ENCODE measurements around the gene PSMD14. TPM values are rescaled to one million over a fixed set of nuclear protein-coding genes. Genes with fewer than 3 reads are reported as not detected.

The PSMD14 gene
- total RNA-seq, 1 donor from 2014 or later, result 33.5 TPM

- Histone ChIP-seq H3K9me3 (no peaks in the 10 kb centered on the region), H3K27me3 (ENCODE audit: low read depth) (no peaks in the 10 kb centered on the region), H3K27ac (no peak overlapping the region), H3K36me3 (no peaks in the 10 kb centered on the region), H3K4me3 (no peak overlapping the region), H3K4me1 (no peaks in the 10 kb centered on the region)
- no peak for DNase-seq
- TF ChIP-seq CTCF (IDR thresholded peaks at IDR 0.05), result no peak
- intact Hi-C loops (cut with DNase I), result no loop called here
- no peak for ATAC-seq
These were observed 36.5 kb downstream of the PSMD14 start for GRCh38 chr2:161344692-161345091.

GRCh38 chr2:161351678-161352077 is 43.5 kb downstream of the PSMD14 start:
- H3K27me3 ChIP-seq (ENCODE audit: low read depth), result no peaks in the 10 kb centered on the region
- no peaks in the 10 kb centered on the region for H3K4me1 ChIP-seq
- no peaks in the 10 kb centered on the region for H3K36me3 ChIP-seq
- intact Hi-C loops (cut with DNase I), result no loop called here
- no peak for TF ChIP-seq CTCF (IDR thresholded peaks at IDR 0.05)
- DNase-seq (no peak), ATAC-seq (no peak)
- no peak overlapping the region for H3K4me3 ChIP-seq
- no peak overlapping the region for H3K27ac ChIP-seq
- H3K9me3 ChIP-seq, result no peaks in the 10 kb centered on the region

GRCh38 chr2:161352719-161353118 is 44.5 kb downstream of the PSMD14 start:
- Histone ChIP-seq H3K9me3 (no peaks in the 10 kb centered on the region), H3K27me3 (ENCODE audit: low read depth) (no peaks in the 10 kb centered on the region), H3K4me3 (no peak overlapping the region), H3K27ac (no peak overlapping the region), H3K36me3 (no peaks in the 10 kb centered on the region), H3K4me1 (no peaks in the 10 kb centered on the region)
- TF ChIP-seq CTCF (IDR thresholded peaks at IDR 0.05), result no peak
- intact Hi-C loops (cut with DNase I), result no loop called here
- ATAC-seq (no peak), DNase-seq (no peak)

GRCh38 chr2:161353543-161353942 is 45.3 kb downstream of the PSMD14 start:
- intact Hi-C loops (cut with DNase I), result no loop called here
- DNase-seq (no peak), ATAC-seq (no peak)
- Histone ChIP-seq H3K36me3 (no peaks in the 10 kb centered on the region), H3K4me3 (no peak overlapping the region), H3K4me1 (no peaks in the 10 kb centered on the region), H3K27me3 (ENCODE audit: low read depth) (no peaks in the 10 kb centered on the region), H3K27ac (no peak overlapping the region), H3K9me3 (no peaks in the 10 kb centered on the region)
- TF ChIP-seq CTCF (IDR thresholded peaks at IDR 0.05), result no peak

- no peaks in the 10 kb centered on the region for H3K4me1 ChIP-seq
- TF ChIP-seq CTCF (IDR thresholded peaks at IDR 0.05), result no peak
These were observed 45.9 kb downstream of the PSMD14 start for GRCh38 chr2:161354106-161354505.

GRCh38 chr2:161355106-161355505 is 46.9 kb downstream of the PSMD14 start:
- intact Hi-C loops (cut with DNase I), result no loop called here
- H3K27me3 ChIP-seq (ENCODE audit: low read depth), result no peaks in the 10 kb centered on the region
- TF ChIP-seq CTCF (IDR thresholded peaks at IDR 0.05), result no peak
- H3K36me3 ChIP-seq, result no peaks in the 10 kb centered on the region
- DNase-seq, result no peak
- no peaks in the 10 kb centered on the region for H3K4me1 ChIP-seq
- no peak overlapping the region for H3K4me3 ChIP-seq
- H3K9me3 ChIP-seq, result no peaks in the 10 kb centered on the region
- no peak overlapping the region for H3K27ac ChIP-seq
- no peak for ATAC-seq

More at GRCh38 chr2:161354106-161354505, 45.9 kb downstream of the PSMD14 start:
- H3K9me3 ChIP-seq, result no peaks in the 10 kb centered on the region
- H3K27ac ChIP-seq, result no peak overlapping the region
- H3K27me3 ChIP-seq (ENCODE audit: low read depth), result no peaks in the 10 kb centered on the region
- no peak for ATAC-seq
- intact Hi-C loops (cut with DNase I), result no loop called here
- H3K36me3 ChIP-seq, result no peaks in the 10 kb centered on the region
- DNase-seq, result no peak
- no peak overlapping the region for H3K4me3 ChIP-seq
